GM18511 (cell line): Measurements from ENCODE around the gene FAIM2.

Experiments
- ATAC-seq: cut with Tn5 transposase; IDR thresholded peaks from one replicate; pipeline ENCODE4 v1.9.1; 2021; ENCODE audit warnings: mild to moderate bottlenecking, moderate library complexity; ENCODE audit not compliant: unreplicated experiment

The FAIM2 gene

GRCh38 chr12:49827401-49828099 is 76.2 kb downstream of the FAIM2 start:
- ATAC-seq: peak; percentile 35

- ATAC-seq: no peak
These were observed 76.7 kb downstream of the FAIM2 start for GRCh38 chr12:49827051-49827400.

- ATAC-seq: no peak
These were observed 77.7 kb downstream of the FAIM2 start for GRCh38 chr12:49825971-49826421.

GRCh38 chr12:49825360-49825970 is 78.2 kb downstream of the FAIM2 start:
- ATAC-seq: no peak

- no peak for ATAC-seq
These were observed 78.8 kb downstream of the FAIM2 start for GRCh38 chr12:49824895-49825294.

- no peak for ATAC-seq
These were observed 79.3 kb downstream of the FAIM2 start for GRCh38 chr12:49824416-49824815.

- no peak for ATAC-seq
These were observed 79.7 kb downstream of the FAIM2 start for GRCh38 chr12:49823951-49824350.

- no peak for ATAC-seq
These were observed 80.3 kb downstream of the FAIM2 start for GRCh38 chr12:49823350-49823749.

- no peak for ATAC-seq
These were observed 82.1 kb downstream of the FAIM2 start for GRCh38 chr12:49821373-49822287.

GRCh38 chr12:49819786-49820185 is 83.9 kb downstream of the FAIM2 start:
- no peak for ATAC-seq

- no peak for ATAC-seq
These were observed 85.3 kb downstream of the FAIM2 start for GRCh38 chr12:49818241-49818895.
